ENCODE data around the gene TMEM63C.

TMEM63C gene

GRCh38 chr14:77181603-77182437 lies at the start of gene TMEM63C:
Gene TMEM63C, plus strand, starts transcription at chr14:77181798. Its CDS starts 37,016 bp downstream, at chr14:77218814.
- peak; percentile 84 for DNase-seq

GRCh38 chr14:77131871-77132486 lies 49.6 kb upstream of the TMEM63C start:
- DNase-seq: no peak

- DNase-seq: peak; percentile 89
Observed at GRCh38 chr14:77133720-77134338, 47.8 kb upstream of the TMEM63C start.

- DNase-seq: no peak
Observed at GRCh38 chr14:77139022-77139421, 42.6 kb upstream of the TMEM63C start.

GRCh38 chr14:77139540-77140358 lies 41.8 kb upstream of the TMEM63C start:
- DNase-seq: peak; percentile 70

GRCh38 chr14:77140359-77141213 lies 41.0 kb upstream of the TMEM63C start:
- no peak for DNase-seq

- DNase-seq: peak; percentile 41
Observed at GRCh38 chr14:77141214-77142004, 40.2 kb upstream of the TMEM63C start, which contains the start of gene ZDHHC22. Gene ZDHHC22, minus strand, starts transcription at chr14:77141791. Its CDS starts 2,053 bp downstream, at chr14:77139738.

GRCh38 chr14:77142005-77142800 lies 39.4 kb upstream of the TMEM63C start:
- DNase-seq: no peak

GRCh38 chr14:77143071-77143470 lies 38.5 kb upstream of the TMEM63C start:
- no peak for DNase-seq

- no peak for DNase-seq
Observed at GRCh38 chr14:77144412-77145115, 37.0 kb upstream of the TMEM63C start.

GRCh38 chr14:77145975-77146740 lies 35.4 kb upstream of the TMEM63C start:
- DNase-seq: no peak

- no peak for DNase-seq
Observed at GRCh38 chr14:77148510-77149231, 32.9 kb upstream of the TMEM63C start.

GRCh38 chr14:77151245-77151644 lies 30.4 kb upstream of the TMEM63C start:
- DNase-seq: peak; percentile 52

GRCh38 chr14:77151918-77152588 lies 29.5 kb upstream of the TMEM63C start:
- peak; percentile 80 for DNase-seq

GRCh38 chr14:77153802-77154201 lies 27.8 kb upstream of the TMEM63C start:
- DNase-seq: no peak

- DNase-seq: no peak
Observed at GRCh38 chr14:77154421-77154820, 27.2 kb upstream of the TMEM63C start.

GRCh38 chr14:77155083-77155482 lies 26.5 kb upstream of the TMEM63C start:
- no peak for DNase-seq

Measured in hematopoietic multipotent progenitor cell treated with erythropoietin and hydrocortisone succinate and interleukin-3 and kit ligand, for 6 days (in vitro differentiated cells).